GM19193 (cell line): ENCODE data around the gene ERICH6B.

Experiments
- POLR2A ChIP-seq: IDR thresholded peaks from 4 replicates; pipeline ENCODE4 v1.6.1; 2011; ENCODE audit not compliant: insufficient read depth, insufficient read length; ENCODE audit errors: extremely low read depth

The ERICH6B gene

DNA sequence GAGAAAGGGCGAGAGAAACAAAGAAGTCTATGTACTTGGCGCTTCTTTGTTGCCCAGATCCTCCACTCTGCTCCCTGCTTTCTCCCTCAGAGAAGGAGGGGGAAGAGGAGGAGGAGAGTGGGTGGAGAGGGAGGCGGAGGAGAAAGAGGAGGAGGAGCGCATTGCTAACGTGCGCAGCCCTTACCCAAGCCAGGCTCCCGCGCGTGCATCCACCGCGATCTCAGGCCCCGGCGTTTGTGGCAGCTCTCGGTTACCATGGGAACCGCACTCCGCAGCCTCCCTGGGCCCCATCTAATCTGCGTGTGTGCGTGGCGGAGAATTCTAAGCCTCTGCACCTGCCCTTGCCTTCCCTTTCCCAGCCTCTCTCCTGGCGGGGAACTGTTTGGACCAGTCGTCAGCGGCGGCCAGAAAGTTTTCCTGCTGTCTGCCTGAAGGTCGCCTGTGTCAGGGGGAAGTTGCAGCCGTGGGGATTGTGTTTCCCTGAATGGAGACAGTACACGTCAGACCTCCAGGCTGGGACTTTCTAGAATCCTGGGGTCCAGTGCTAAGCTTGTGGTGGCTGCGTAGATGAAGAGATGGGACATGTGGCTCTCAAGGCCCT is at the start of gene ERICH6B:
ERICH6B (minus strand) TSS at position 239 of the 601 bp plus-strand sequence. CDS start 18,734 bp downstream, outside the sequence.
- no peak for TF ChIP-seq POLR2A

- TF ChIP-seq POLR2A, result no peak
Observed at GRCh38 chr13:45662162-45662561, 46.6 kb upstream of the ERICH6B start.

- TF ChIP-seq POLR2A, result no peak
Observed at GRCh38 chr13:45659536-45659935, 44.0 kb upstream of the ERICH6B start.

GRCh38 chr13:45658586-45659235 is 43.2 kb upstream of the ERICH6B start:
- no peak for TF ChIP-seq POLR2A

GRCh38 chr13:45654633-45655349 is 39.3 kb upstream of the ERICH6B start:
- TF ChIP-seq POLR2A, result no peak

GRCh38 chr13:45630791-45631190 is 15.3 kb upstream of the ERICH6B start:
- no peak for TF ChIP-seq POLR2A

DNA sequence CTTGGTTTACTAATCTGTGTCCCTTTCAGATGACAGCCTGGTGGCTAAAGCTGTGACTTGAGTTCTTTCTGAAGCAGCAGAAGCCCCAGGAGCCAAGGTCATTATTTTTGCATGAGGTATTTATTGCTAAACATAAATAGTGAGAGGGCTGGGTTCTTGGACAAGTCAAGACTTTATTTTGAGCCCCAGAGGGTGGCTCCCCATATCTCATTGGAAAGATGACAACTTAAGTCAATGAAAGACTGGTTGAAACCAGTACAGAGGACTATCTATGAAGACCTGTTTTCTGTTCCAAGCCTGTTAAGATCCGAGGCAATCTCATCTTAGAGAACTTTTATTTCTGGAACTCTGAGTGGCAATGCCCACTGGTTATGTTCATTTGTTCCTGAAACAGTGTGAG is 14.4 kb upstream of the ERICH6B start:
- TF ChIP-seq POLR2A, result no peak

DNA sequence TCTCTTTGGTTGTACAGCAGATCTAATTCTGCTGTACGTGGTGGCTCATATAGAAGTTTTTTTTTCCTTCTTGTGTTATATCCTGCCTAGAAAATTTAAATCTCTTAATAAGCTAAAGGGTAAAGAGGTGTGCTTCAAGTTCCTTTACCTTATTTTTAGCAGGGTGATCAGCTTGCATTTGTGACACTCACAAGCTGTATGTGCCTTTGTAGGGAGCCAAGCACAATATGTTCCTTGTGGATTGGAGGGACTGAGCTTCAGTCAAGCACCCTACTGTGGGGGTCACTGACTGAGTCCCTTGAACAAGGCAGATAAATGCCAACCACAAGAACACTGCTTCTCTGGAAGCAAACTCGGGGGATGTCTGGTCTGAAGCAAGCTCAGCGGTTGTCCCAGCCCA is 12.6 kb upstream of the ERICH6B start:
- no peak for TF ChIP-seq POLR2A

GRCh38 chr13:45627656-45628055 is 12.1 kb upstream of the ERICH6B start:
- TF ChIP-seq POLR2A, result no peak

GRCh38 chr13:45626731-45627374 is 11.3 kb upstream of the ERICH6B start:
- no peak for TF ChIP-seq POLR2A

DNA sequence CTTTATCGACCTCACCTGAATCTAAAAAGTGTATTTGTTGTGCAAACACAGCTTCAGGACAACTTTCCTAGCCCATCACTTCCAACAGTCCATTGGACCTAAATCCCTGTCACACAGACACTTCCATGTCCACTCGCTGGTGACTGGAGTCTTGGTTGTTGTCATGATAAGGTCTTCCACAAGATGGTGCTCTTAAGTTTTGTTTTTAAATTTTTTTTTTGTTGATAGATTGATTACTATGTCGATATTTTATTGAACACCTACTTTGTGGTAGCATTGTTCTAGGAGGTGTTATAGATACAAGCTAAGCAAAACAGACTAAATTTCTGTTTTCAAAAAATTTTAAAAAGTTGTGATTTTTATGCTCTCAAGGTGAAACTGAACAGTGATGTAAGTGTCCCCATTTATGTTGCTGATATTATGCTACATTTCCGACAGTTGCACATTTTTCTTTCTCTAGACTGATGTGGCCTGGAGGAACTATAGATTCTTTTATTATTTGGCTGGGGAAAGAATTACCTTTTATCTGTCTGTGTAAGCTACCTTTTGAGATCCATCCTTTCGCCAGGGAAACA is 8.1 kb upstream of the ERICH6B start:
- no peak for TF ChIP-seq POLR2A

- no peak for TF ChIP-seq POLR2A
Observed at GRCh38 chr13:45621950-45622349, 6.4 kb upstream of the ERICH6B start.

DNA sequence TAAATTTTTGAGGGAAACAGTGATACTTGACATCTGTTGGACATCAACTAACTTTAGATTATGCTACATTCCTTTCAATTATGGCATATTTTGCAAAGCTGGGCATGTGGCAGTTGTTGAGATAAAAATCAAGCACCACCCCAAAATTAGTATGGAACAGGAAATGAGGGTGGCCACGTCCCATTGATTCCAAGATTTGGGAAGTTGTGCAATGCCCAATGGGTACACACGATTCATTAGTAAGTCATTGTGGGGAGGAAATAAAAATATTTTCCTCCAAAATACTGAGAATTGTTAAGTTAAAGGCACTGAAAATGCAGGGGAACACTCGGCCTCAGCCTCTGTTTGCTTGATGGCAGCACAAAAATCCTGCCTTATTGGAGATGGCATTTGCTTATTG is 7.6 kb downstream of the ERICH6B start:
- TF ChIP-seq POLR2A, result no peak

DNA sequence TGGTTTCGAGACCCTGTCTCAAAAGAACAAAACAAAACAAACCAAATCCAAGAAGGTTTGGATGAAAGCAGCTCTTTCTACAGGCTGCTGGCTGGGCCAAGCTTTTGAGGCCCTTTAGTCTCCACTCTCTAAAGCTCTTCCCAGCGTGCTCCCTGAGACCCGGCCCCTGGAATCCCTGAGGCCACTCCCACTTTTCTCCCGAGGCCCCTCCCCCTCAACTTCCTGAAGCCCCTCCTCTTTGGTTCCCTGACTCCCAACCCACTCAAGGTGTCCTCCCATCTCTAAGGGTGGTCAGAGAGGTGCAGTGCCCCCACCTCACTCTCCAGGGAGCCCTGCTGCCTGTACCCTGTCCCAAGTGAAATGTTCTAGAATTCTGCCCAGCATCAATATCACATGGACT is 10.6 kb downstream of the ERICH6B start:
- TF ChIP-seq POLR2A, result no peak

DNA sequence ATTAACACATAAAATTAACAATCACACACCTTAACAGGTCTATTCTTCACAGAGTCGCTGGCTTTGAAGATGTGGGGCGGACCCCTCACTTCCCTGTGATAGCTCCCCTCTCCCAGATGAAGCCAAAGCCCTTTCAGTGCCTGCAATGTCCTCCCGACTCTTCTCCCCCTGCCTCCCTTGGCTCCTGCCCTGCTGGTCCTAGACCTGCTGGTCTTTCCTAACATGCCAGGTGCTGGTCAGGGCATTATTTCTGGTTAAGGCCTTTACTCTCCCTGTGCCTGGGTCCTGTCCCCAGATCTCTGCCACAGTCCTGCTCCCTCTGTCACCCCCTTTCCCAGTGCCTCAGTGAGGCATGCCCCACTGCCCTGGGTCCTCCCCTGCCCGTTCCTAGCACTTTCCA is 12.2 kb downstream of the ERICH6B start:
- TF ChIP-seq POLR2A, result no peak
